OCI-LY7 (cell line): ENCODE results near the gene ECE1. TPM values are rescaled to one million over a fixed set of nuclear protein-coding genes. Genes with fewer than 3 reads are reported as not detected.
"Not testable (repeated sequence)": the region's sequence is repeated elsewhere in the genome, so short reads cannot be mapped to it uniquely, and the experiment has no call there.

Source experiments
- BruUV-seq: library from RNA; stranded (reverse); fragments of 400-500 nt; replicated peaks from 2 replicates; lab custom pipeline; 2021; lab: Mats Ljungman, UMichigan
- CTCF ChIA-PET: fragments of 300-600 bp; sonication (Branson Sonifier 250); formaldehyde crosslinking; loops from one replicate; lab custom pipeline; 2022; ENCODE audit warnings: antibody characterized with exemption; ENCODE audit not compliant: unreplicated experiment; lab: Charles Lee
- POLR2A ChIA-PET: fragments of 300-600 bp; sonication (Branson Sonifier 250); formaldehyde crosslinking; loops from one replicate; lab custom pipeline; 2022; ENCODE audit warnings: antibody characterized with exemption; lab: Charles Lee
- DNase-seq: peaks from one replicate; pipeline ENCODE4 v3.0.0-alpha.2; 2015; ENCODE audit warnings: low spot score
- H2AFZ ChIP-seq: fragments of 200-600 bp; sonication (generic), shearing (Covaris generic); 2 replicates; pipeline ENCODE4 v1.6.1; 2014; ENCODE audit warnings: mild to moderate bottlenecking, antibody characterized with exemption, low read length, moderate library complexity
- H3K27ac ChIP-seq: fragments of 200-600 bp; sonication (generic); 2 replicates; pipeline ENCODE4 v1.5.1; 2014; ENCODE audit warnings: mixed run types, low read depth, mild to moderate bottlenecking, moderate library complexity, low read length, inconsistent platforms; ENCODE audit not compliant: poor library complexity, severe bottlenecking
- H3K36me3 ChIP-seq: fragments of 200-600 bp; sonication (generic); 2 replicates; pipeline ENCODE4 v1.6.1; 2014; ENCODE audit warnings: mild to moderate bottlenecking, antibody characterized with exemption, low read length, moderate library complexity, mixed read lengths; ENCODE audit not compliant: insufficient read depth
- H3K4me1 ChIP-seq: fragments of 200-600 bp; sonication (generic); 2 replicates; pipeline ENCODE4 v1.5.1; 2014; ENCODE audit warnings: mild to moderate bottlenecking, low read length; ENCODE audit not compliant: insufficient read depth, poor library complexity, severe bottlenecking
- H3K4me2 ChIP-seq: fragments of 200-600 bp; sonication (generic); 2 replicates; pipeline ENCODE4 v1.6.1; 2014; ENCODE audit warnings: mild to moderate bottlenecking, low read length
- H3K4me3 ChIP-seq: fragments of 200-600 bp; sonication (generic); 2 replicates; pipeline ENCODE4 v1.5.1; 2014; ENCODE audit warnings: mild to moderate bottlenecking, low read depth, low read length; ENCODE audit not compliant: poor library complexity, severe bottlenecking
- H3K79me2 ChIP-seq: fragments of 200-600 bp; sonication (generic); 2 replicates; pipeline ENCODE4 v1.6.1; 2016; ENCODE audit warnings: low read depth, mild to moderate bottlenecking, low read length, moderate library complexity, mixed read lengths; ENCODE audit not compliant: insufficient read depth
- H3K9me2 ChIP-seq: fragments of 200-600 bp; sonication (generic); 2 replicates; pipeline ENCODE4 v1.6.1; 2016; ENCODE audit warnings: mild to moderate bottlenecking, low read length, mixed read lengths; ENCODE audit not compliant: insufficient read depth
- H3K9me3 ChIP-seq: fragments of 200-600 bp; sonication (generic); 2 replicates; pipeline ENCODE4 v1.6.1; 2014; ENCODE audit warnings: mild to moderate bottlenecking, mixed run types, low read length, mixed read lengths
- H4K20me1 ChIP-seq: fragments of 200-600 bp; sonication (generic); 2 replicates; pipeline ENCODE4 v1.6.1; 2014; ENCODE audit warnings: mild to moderate bottlenecking, antibody characterized with exemption, low read length, moderate library complexity, mixed read lengths; ENCODE audit not compliant: insufficient read depth
- CTCF ChIP-seq: fragments of 200-600 bp; sonication (generic); conservative IDR thresholded peaks from 2 replicates; pipeline ENCODE4 v1.5.1; 2014; ENCODE audit warnings: mild to moderate bottlenecking, antibody characterized with exemption, low read length, moderate library complexity, mixed read lengths
- EZH2phosphoT487 ChIP-seq: fragments of 200-600 bp; sonication (generic); IDR thresholded peaks from 2 replicates; pipeline ENCODE4 v1.6.1; 2018; ENCODE audit warnings: low read depth, borderline replicate concordance, mild to moderate bottlenecking, mixed run types, antibody characterized with exemption, low read length, moderate library complexity, mixed read lengths
- intact Hi-C: fragments of 100-400 bp; cut with micrococcal nuclease; formaldehyde crosslinking; loops from one replicate; pipeline ENCODE4 v1.10.0; 2022; ENCODE audit not compliant: unreplicated experiment
- total RNA-seq, 2 experiments: library from RNA; depleted of rRNA in 1 of 2; stranded (reverse); fragments of >200 nt in 1 of 2; shearing (Covaris generic) in 1 of 2; gene quantifications; 2 replicates each; pipeline ENCODE4 v1.2.3, GENCODE V29; 2014 to 2022

ECE1 gene
- total RNA-seq, 2 experiments from 2014 or later, result 20.0 to 32.8 TPM

- intact Hi-C loops, H3K4me2 ChIP-seq, CTCF ChIA-PET, DNase-seq, H3K9me2 ChIP-seq, H3K27ac ChIP-seq, BruUV-seq, H2AFZ ChIP-seq, H3K4me3 ChIP-seq, H3K9me3 ChIP-seq: not testable (repeated sequence)
- peaks cover 24% of the 10 kb centered on the region for H4K20me1 ChIP-seq
- H3K79me2 ChIP-seq, result peaks cover 55% of the 10 kb centered on the region
- peaks cover 14% of the 10 kb centered on the region for H3K4me1 ChIP-seq
- H3K36me3 ChIP-seq, result peaks cover 51% of the 10 kb centered on the region
- POLR2A ChIA-PET, result interaction anchor here (0.6 kb wide), 1 partner anchor 107 kb away, joined by 3 read pairs; no protein-coding TSS in a partner anchor
Measured at GRCh38 chr1:21170837-21171236, 119.4 kb downstream of the ECE1 start.

- no peak for DNase-seq
- peaks cover 3% of the 10 kb centered on the region for H3K4me1 ChIP-seq
- peaks cover 44% of the 10 kb centered on the region for H3K79me2 ChIP-seq
- peaks cover 4% of the 10 kb centered on the region; the same call in 1 of the 2 replicates for H4K20me1 ChIP-seq
- ChIA-PET POLR2A (no interaction called here), CTCF (no interaction called here)
- H3K4me2 ChIP-seq, result no peak overlapping the region
- BruUV-seq, result no TSS peak
- H2AFZ ChIP-seq, result no peak overlapping the region
- no peak for TF ChIP-seq EZH2phosphoT487
- no peak for TF ChIP-seq CTCF
- peaks cover 54% of the 10 kb centered on the region for H3K36me3 ChIP-seq
- H3K27ac ChIP-seq, result no peak overlapping the region
- no peak overlapping the region for H3K4me3 ChIP-seq
- intact Hi-C loops, result no loop called here
- H3K9me3 ChIP-seq, result no peaks in the 10 kb centered on the region
- H3K9me2 ChIP-seq, result no peaks in the 10 kb centered on the region
Measured at GRCh38 chr1:21168444-21168843, 121.8 kb downstream of the ECE1 start.

Other genes with a start within 250 kb of the ECE1 start
- 28.5 and 29.3 TPM in 2 replicates for gene EIF4G3, start 113.6 kb downstream of the ECE1 start, total RNA-seq (2014; rRNA removed; shearing (Covaris generic))
- 62.1 and 66.0 TPM in 2 replicates for gene EIF4G3, start 113.6 kb downstream of the ECE1 start, total RNA-seq (2022)
- not detected in 2 replicates for gene NBPF3, start 149.7 kb upstream of the ECE1 start, total RNA-seq (2014; rRNA removed; shearing (Covaris generic))
- gene NBPF3, start 149.7 kb upstream of the ECE1 start, total RNA-seq (2022), result 0.89 and 1.0 TPM in 2 replicates
- not detected in 2 replicates for gene ALPL, start 219.0 kb upstream of the ECE1 start, total RNA-seq (2014; rRNA removed; shearing (Covaris generic))
- gene ALPL, start 219.0 kb upstream of the ECE1 start, total RNA-seq (2022), result not detected in 2 replicates